Activated CD4-positive, CD25-positive, alpha-beta regulatory T cell treated with anti-CD3 and anti-CD28 coated beads, Interleukin-2, amount 50 U/mL, for 72 hours (primary cell): ENCODE results near the gene ZNF23.
A peak's percentile ranks its signal among the peaks of the same experiment; 100 is the strongest.

Source experiments
- DNase-seq: peaks from one replicate; pipeline ENCODE4 v3.0.0; 2021

Gene ZNF23

DNA sequence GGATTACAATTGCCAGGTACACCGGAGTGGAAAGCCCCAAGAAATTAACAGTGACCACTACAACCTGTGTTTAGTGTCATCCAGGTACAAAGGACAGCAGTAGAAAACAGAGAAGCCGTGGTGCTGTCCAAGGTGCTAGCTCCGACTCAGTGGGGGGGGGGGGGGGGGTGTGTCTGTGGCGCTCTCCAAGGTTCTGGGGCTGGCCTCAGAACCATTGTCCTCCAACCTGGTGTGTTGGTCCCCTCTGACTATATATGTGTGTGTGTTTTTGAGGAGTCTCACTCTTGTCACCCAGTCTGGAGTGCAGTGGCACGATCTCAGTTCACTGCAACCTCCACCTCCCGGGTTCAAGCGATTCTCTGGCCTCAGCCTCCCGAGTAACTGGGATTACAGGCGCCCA, 5.8 kb upstream of the ZNF23 start:
- DNase-seq, result no peak

DNA sequence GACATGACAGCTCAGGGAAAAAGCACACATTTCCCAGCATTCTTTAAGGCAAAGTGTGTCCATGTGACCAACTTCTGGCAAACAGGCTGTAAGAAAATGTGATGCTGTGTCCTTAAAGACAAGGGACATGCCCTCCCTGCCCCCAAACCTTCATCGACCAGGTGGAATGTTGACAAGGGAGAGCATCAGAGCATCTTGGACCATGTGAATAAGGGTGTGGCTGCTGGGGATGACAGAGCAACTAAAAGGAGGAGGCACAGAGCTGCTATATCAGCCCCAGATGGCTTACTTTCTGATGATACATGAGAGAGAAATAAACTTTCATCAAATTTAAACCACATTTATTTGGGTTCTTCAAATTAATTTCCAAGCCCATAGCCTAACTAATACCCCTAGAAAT, 2.2 kb upstream of the ZNF23 start:
- no peak for DNase-seq

DNA sequence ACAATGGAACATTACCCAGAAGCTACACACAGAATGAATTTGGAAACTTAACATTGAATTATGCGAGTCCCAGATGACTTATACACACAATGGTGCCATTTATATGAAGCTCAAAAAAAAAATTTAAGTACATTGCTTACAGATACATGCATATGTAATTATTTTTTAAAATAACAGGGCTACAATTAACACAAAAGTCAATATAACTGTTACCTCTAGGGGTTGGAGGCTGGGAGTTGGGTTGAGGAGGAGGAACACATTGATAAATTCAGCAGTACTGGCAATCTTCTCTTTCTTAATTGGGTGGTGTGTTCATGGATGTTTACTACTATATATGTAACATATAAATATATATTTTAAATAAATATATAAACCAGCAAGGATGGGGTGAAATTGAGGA, 1.1 kb downstream of the ZNF23 start:
- DNase-seq, result no peak

DNA sequence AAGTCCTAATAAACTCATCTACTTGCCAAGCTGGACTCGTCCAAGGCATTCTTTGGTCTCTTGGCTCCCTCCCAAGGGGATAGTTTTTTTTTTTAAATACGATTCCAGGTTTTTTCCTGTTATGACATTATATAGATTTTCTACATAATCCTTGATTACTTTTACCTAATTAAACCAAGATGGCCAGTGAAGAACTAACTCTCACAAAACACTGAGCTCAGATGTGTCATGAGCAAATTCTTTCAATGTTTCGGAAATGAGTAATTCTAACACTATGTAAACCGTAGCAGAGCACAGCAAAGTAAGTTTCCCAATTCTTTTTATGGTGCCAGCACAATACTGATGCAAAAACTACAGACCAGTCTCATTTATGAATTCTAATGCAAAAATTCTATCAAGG, 1.8 kb downstream of the ZNF23 start:
- no peak for DNase-seq

DNA sequence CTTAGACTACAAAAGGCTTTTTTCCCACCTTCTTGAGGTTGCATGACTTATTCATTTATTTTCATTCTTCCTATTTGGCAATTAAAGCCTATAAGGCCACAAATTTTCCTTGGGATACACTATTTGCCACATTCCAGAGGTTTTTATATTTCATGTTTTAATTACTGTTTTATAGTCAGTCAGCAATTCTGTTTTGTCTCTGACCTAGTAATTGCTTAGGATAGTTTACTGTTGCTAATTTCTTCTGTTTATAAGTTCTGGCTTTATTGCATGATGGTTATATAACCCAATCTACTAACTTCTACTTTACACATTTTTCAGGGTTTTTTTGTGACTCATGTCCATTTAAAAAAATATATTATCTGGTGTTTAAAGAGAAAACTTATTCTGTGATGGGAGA, 2.5 kb downstream of the ZNF23 start:
- no peak for DNase-seq

DNA sequence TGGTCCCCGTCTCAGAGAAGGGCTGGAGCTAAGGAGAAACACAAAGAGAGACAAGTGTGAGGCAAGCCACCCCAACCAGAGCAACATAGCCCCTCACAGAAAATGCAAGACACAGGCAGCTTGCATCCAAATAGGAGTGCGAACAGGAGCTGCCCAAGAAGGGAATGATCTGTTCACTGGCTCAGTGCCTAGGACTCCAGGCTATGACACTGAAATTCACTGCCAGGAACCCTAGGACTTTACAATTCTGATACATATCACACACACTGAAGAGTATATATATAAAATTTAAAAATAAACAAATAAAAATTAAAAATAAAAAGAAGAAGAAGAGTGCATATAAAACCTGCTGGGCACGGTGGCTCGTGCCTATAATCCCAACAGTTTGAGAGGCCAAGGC, 5.2 kb downstream of the ZNF23 start:
- no peak for DNase-seq

DNA sequence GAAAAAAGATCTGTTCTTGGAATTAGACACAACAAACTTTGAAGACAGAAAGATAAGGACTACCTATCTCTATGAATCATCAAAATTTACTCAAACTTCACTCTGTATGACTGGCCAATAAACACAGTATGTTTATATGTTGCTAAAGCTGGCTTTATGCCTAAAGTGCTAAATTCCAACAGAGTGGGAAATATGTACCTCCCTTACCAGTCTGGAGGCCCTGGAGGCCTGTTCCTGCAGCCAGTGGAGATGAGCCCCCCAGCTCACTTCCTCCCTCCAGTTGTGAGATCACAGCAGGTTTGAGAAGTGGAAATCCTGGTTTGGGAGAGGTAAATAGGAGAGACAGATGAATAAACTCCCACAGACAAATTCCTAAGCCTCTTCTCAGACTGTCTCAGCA, 9.0 kb downstream of the ZNF23 start:
- DNase-seq, result no peak

DNA sequence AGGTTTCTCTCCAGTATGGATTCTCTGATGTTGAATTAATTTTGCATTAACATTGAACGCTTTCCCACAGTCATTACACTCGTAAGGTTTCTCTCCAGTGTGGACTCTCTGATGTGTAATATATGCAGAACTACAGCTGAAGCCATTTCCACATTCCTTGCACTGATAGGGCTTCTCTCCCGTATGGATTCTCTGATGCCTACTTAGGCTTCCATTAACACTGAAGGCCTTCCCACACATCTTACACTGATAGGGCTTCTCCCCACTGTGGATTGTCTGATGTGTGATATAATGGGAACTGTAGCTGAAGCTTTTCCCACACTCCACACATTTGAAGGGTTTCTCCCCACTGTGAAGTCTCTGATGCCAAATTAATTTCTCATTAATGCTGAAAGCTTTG, 13.0 kb downstream of the ZNF23 start:
- no peak for DNase-seq

DNA sequence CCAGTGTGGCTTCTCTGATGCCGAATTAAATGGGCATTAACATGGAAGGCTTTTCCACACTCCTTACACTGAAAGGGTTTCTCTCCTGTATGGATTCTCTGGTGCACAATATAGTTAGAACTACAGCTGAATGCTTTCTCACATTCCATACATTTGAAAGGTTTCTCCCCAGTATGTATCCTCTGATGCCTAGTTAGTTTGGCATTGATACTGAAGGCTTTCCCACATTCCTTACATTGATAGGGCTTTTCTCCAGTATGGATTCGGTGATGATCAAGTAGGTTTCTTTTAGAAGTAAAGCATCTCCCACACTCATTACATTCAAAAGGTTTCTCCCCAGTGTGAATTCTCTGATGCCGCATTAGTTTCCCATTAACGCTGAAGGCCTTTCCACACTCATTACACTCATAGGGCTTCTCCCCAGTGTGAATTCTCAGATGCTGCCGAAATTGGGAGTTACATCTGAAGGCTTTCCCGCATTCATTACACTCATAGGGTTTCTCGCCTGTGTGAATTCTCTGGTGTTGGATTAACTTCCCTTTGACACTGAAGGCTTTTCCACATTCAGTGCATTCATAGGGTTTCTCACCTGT, 13.7 kb downstream of the ZNF23 start:
- DNase-seq, result no peak

DNA sequence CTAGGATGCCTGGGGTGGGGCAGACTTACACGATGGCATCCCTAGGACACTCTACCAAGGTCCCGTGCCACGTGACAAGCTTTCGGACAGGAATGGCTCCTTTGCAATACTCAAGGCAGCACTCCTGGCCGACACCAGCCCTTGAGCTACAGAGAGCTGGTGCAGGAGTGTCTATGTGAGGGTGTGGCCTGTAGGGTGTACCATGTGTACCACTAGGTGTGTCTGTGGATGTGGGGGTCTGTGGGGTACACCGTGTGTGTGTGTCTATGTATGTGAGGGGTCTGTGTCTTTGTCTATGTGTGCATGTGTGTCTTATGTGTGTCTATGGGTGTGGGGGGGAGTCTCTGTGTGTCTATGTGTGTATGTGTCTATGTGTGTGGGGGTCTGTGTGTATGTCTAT, 18.3 kb downstream of the ZNF23 start:
- DNase-seq, result no peak

DNA sequence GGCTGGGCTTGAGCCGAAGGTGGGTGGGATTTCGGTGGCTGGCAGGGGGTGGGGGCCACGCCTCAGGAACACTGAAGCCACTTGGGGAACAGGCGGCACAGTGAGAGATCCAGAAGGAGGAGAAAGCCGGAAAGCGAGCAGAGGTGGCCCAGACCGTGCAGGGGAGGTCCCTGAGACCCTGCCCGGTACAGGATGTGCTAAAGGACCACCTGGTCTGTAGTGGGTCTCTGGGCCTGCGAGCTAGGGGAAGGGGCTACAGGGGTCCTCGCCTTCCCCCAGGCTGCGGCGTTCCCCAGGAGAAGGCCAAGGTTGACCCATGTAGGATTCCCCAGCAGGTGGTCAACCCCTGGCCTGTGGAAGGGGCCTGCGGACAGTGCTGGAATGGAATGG, 20.0 kb downstream of the ZNF23 start, which contains the start of gene TLE7:
TLE7 (minus strand) TSS at position 4 of the 390 bp plus-strand sequence. CDS start 8,730 bp downstream, outside the sequence.
- DNase-seq, result no peak

DNA sequence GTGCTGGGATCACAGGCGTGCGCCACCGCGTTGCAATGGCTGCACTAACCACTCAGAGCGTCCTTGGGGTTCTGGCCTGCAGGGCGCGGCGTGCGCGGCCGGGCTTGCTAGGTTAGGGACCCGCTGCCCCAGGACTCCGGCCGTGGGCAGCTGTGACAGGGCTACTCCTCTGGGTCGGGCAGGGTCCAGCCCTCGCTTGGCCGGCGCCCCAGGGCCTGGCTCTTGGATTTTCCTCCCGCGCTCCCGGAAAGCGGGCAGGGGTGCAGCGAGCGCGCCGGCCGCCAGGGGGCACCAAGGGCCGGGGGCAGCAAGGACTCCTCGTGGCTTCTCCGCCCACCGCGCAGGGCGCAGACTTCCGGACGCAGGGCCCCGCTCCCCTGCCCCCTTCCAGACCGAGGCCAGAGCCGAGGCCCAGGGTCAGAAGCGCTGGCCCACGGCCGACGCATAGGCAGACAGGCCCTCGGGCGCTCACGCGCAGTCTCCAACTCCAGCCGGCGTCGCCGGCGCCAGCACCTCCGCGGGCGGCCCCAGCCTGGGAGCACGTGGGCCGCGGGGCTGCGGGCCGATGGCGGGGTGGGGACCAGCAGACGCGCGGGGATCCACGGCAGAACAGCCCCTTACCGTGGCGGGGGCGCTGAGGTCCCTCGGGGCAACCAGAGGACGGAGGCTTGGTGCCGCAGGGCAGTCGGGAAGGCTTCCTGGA, 20.5 kb downstream of the ZNF23 start:
- DNase-seq, result peak; percentile 60

DNA sequence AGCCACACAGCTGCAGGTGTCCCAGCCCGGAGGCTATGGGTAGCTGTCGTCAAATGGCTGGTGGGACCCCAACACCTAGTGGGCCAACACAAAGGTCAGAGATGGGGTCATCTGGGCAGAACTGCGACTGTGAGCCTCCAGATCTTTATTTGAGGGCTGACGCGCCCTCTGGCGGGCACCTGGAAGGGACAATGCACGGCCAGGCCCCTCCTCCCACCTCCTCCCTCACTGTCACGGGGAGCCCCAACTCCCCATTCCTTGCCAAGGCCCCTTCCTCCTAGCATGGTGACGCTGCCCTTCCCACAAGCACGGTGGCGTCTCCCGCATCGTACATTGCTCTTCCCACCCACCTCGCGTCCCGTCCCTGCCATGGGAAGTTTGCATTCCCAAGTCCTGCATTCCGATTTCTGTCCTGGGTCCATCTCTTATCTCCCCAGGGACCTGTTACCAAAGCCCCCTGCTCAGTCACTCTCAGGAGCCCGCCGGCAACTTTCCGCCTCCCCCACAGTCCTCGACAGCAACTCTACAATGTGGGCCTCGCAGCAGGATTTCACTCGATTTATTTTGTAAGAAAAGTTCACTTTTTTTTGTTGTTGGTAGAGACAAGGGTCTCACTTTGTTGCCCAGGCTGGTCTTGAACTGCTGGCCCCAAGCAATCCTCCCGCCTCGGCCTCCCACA, 21.2 kb downstream of the ZNF23 start:
- no peak for DNase-seq

DNA sequence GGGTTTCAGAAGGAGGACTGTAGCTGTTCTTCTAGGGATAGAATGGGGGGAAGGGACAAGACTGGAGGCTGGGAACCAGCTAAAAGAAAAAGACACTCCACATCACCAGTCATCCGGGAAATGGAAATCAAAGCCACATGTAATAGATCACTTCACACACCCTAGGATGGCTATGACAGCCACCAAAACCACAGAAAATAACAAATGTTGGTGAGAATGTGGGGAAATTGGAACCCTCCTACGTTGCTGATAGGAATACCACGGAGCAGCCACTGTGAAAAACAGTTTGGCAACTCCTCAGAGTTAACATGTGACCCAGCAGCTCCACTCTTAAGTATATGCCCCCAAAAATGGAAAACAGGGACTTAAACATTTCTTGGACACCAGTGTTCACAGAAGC, 22.5 kb downstream of the ZNF23 start:
- DNase-seq, result no peak

DNA sequence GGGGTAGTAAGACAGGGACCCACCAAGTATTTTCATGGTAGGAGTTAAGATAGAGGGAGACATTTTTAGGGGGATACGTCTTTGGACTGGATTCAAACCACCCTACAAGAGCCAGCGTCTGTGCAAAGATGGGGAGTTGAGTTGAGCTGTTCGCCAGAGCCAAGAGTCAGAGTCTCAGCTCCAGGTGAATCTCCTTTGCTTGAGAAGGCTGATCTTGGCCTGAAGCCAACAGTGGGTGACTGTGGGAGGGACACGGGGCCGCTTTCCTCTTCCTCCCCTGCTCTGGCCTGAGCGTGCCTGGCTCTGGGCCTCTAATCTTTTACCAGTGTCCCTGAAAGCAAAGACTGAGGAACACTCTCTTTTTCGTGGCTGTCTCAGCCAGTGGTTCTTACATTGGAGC, 25.6 kb downstream of the ZNF23 start:
- no peak for DNase-seq

DNA sequence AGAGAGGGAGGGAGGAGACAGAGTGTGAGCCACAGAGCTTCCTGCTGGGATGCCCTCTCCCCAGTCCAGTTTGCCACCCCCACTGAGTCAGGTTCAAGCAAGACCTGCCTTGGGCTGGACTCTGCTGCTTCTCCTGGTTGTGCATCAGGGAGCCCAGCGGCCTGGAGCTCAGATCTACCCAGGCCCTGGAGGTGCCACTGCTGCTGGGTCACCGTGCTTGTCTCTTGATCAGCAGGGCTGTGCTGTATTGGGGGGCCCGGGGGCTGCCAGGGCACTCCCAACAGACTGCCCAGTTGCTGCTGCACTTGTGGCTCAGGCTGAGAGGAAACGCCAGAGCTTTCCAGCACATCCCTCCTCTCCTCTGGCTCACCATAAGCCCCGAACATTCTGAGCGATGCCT, 29.1 kb downstream of the ZNF23 start:
- DNase-seq, result no peak

DNA sequence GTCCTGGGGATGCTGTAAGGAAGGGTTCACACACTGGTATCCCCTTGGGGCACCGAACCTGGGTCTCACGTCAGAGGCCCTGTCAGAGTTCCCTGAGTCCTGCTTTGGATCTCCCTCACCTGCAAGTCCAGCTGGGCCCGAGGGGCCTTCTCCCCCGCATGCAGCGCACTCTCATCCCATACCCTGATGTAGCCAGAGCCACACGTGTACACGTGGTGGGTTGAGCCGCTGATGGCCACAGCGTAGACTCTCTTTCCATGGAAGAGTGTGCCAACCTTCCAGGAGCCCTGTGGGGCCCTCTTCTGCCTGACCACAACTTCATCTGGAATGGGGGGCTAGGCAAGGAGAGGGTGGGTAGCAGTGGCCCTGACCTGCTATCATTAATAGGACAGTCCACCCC, 30.1 kb downstream of the ZNF23 start:
- DNase-seq, result no peak

DNA sequence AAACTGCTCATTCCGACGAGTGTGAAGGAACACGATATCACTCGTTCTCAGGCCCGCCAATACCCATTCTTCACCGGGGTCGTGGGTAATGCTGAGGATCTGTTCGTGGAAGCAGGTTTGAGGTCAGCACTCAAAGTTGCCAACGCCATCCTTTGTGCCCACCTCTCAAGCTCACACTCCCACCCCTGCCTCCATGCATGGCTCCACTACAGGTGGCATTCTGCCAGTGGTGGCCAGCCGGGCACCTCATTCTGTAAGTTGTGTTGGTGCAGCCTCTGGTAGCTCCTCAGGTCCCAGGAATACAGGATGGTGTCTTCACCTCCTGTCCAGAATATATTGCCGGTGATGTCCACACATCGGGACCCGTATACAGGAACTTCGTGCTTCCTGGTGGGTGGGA, 30.9 kb downstream of the ZNF23 start:
- no peak for DNase-seq

DNA sequence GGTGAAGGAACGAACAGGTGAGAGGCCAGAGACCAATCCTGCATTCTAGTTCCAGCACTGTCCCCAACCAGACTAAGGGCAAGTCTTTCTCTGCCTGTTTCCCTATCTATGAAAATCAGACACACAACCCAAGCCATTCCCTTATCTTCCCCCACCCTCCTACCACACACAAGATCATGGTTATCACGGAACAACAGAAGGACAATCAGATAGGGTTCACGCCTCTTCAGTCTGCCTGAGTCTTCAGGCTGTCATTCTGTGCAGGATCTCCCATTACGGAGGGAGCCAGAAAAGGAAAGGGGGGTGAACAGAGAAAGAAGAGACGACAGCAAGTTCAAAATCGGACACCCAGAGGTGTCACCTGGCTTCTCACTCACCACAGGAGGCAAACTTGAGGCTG, 31.3 kb downstream of the ZNF23 start:
- DNase-seq, result no peak

DNA sequence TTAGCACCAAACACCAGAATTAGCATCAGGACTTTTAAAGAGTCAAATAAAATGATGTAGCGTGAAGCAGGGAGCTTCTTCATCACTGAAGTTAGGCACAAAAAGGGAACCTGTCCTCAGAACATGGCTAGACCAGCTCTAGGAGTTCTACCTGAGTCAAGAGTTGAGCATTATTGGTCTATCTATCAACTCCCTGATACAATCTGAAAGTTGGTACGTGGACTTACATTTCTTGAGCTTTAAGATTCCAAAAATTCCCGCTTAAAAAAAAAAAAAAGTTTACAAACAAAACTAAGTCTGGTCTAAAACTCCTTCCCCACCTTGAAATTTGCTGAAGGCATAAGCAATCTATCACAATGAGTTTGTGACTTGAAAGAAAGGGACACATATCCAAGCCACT, 32.5 kb downstream of the ZNF23 start:
- no peak for DNase-seq

DNA sequence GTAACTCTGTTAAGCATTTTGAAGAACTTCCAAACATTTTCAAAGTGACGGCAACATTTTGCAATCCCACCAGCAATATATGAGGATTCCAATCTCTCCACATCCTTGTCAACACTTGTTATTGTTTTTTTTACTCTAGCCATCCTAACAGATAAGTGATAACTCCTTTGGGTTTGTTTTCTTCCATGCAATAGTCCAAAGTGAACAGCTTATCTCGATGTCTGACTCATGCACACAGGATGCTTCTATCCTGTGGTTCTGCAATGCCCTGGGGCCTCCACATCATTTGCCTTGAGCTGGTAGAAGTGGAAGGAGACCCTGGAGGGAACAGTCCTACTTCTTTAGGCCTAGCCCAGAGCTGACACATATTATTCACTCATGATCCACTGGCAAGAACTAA, 33.2 kb downstream of the ZNF23 start:
- no peak for DNase-seq

DNA sequence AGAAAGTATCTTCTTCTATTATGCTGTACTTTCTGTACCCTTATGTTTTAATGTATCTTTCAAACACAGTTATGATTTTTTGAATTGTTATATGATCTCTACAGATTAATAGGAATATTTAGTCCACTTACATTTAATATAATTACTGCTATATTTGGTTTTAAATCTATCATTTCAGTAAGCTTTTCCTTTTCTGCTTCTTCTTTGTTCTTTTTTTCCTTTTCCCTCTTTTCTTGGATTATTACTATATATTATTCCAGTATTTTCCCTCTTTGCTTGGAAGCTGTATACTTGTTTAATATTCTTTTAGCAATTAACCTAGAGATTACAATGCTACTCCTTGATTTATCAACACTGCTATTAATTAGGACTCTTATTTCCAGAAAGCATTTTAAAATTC, 33.7 kb downstream of the ZNF23 start:
- no peak for DNase-seq

DNA sequence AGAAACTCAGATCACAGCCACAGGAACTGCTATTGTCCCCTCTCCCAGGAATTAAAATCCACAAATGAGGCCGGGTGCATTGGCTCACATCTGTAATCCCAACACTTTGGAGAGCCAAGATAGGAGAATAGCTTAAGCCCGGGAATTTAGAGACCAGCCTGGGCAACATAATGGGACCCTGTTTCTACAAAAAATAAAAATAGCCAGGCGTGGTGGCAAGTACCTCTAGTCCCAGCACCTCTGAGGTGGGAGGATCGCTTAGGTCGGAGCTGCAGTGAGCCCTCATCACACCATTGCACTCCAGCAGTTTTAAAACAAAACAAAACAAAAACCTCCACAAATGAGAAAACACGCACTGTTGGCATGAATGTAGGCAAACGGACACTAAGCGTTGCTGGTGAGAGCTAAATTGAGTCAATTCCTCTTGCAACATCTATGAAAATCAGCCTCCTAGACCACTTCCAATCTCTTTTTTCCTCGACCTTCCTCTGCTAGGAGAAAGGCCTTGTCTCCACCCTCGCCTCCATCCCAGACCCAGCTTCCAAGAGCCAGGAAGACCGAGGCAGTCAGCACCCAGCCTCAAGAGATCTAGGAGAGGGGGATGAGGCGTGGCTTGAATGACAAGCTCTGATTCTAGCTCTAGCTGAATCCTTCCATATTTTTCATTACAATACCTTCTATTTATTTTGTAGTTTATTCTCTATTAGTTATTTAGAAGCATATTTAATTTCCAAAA, 35.0 kb downstream of the ZNF23 start:
- no peak for DNase-seq
